GM21786 (cell line): Measurements from ENCODE around the gene CXCL16.

Experiments used
- ATAC-seq: cut with Tn5 transposase; IDR thresholded peaks from one replicate; pipeline ENCODE4 v1.9.1; 2021; ENCODE audit not compliant: unreplicated experiment

CXCL16 gene

GRCh38 chr17:4739122-4740024 is at the start of gene CXCL16, which contains the start of gene ZMYND15:
TSS of gene CXCL16 (minus strand) at chr17:4739928. CDS start at chr17:4739339, 589 bp downstream.
TSS of gene ZMYND15 (plus strand) at chr17:4739833. CDS start at chr17:4740549, 716 bp downstream.
- no peak for ATAC-seq

GRCh38 chr17:4788807-4789700 is 49.3 kb upstream of the CXCL16 start, which contains the start of gene GLTPD2:
TSS of gene GLTPD2 (plus strand) at chr17:4788964. CDS start at chr17:4789012, 48 bp downstream.
- ATAC-seq, result peak; percentile 10

- ATAC-seq, result no peak
Observed at GRCh38 chr17:4788159-4788806, 48.6 kb upstream of the CXCL16 start.

- no peak for ATAC-seq
Observed at GRCh38 chr17:4786516-4786915, 46.8 kb upstream of the CXCL16 start.

- ATAC-seq, result no peak
Observed at GRCh38 chr17:4786106-4786511, 46.4 kb upstream of the CXCL16 start, which contains the start of gene VMO1. TSS of gene VMO1 (minus strand) at chr17:4786364. CDS start at chr17:4786352, 12 bp downstream.

GRCh38 chr17:4785311-4786105 is 45.8 kb upstream of the CXCL16 start:
- no peak for ATAC-seq

- ATAC-seq, result no peak
Observed at GRCh38 chr17:4782652-4783051, 42.9 kb upstream of the CXCL16 start.

GRCh38 chr17:4780325-4780955 is 40.7 kb upstream of the CXCL16 start:
- no peak for ATAC-seq

- ATAC-seq, result no peak
Observed at GRCh38 chr17:4777969-4778760, 38.4 kb upstream of the CXCL16 start.

GRCh38 chr17:4772235-4772613 is 32.5 kb upstream of the CXCL16 start:
- ATAC-seq, result no peak

GRCh38 chr17:4771519-4772234 is 31.9 kb upstream of the CXCL16 start, which contains the start of gene TM4SF5:
TSS of gene TM4SF5 (plus strand) at chr17:4771886. CDS start at chr17:4771923, 37 bp downstream.
- ATAC-seq, result no peak

- ATAC-seq, result no peak
Observed at GRCh38 chr17:4769628-4770027, 29.9 kb upstream of the CXCL16 start.

GRCh38 chr17:4768298-4768697 is 28.6 kb upstream of the CXCL16 start:
- no peak for ATAC-seq

GRCh38 chr17:4766723-4767122 is 27.0 kb upstream of the CXCL16 start:
- ATAC-seq, result no peak

GRCh38 chr17:4766201-4766600 is 26.5 kb upstream of the CXCL16 start:
- ATAC-seq, result no peak

- ATAC-seq, result no peak
Observed at GRCh38 chr17:4764595-4764994, 24.9 kb upstream of the CXCL16 start.

- ATAC-seq, result no peak
Observed at GRCh38 chr17:4759776-4760236, 20.1 kb upstream of the CXCL16 start.

- no peak for ATAC-seq
Observed at GRCh38 chr17:4753392-4753791, 13.7 kb upstream of the CXCL16 start.
